Measurements from ENCODE around the gene NCKAP5L. TPM values are rescaled to one million over a fixed set of nuclear protein-coding genes. Genes with fewer than 3 reads are reported as not detected.

The NCKAP5L gene
- total RNA-seq, 1 experiment from 2014 or later = 13.3 TPM

DNA sequence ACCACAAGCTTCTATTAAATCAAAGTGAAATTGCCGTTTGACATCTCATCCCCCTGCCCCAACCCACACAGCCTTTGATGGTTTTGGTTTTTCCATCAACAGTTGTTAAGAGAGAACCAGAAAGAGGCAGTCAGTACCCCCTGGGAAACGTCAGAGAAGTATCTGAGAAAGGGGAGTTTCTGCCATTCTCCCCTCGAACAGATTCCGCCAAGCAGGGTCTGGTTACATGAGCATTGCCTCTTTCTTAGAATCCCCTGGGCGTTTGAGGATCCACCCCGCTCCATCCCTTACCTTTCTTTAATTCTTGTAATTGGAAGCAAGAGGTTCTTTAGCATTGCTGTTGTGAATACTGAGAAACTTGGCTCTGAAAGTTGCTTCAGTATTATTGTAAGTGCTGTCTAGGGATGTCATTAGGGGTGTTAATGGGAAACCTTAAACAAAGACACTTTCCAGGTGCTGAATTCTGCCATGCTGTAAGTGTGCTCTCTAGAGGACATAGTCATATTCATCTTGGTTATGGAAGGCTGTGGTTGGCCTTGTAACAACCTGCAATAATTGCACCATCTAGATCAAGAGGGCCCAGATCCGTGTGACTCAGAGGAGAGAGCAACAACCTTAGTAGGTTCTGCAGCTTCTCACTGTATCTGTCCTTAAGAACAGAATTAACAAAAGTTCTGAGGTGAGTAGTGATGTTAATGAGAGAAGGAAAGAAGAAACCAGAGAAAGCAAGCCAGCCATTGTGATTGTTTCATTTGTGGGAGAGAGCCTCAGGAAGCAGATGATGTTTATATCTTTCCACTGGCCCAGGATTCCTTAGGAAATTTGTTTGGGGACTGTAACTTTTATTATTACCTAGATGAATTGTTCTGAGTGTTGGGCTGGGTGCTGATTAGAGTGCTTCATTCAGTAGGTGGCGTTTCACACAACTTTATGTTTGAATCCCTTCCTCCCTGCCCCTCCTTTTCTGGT is 77.9 kb downstream of the NCKAP5L start:
- intact Hi-C loops (cut with micrococcal nuclease) = no loop called here
- Histone ChIP-seq H3K9me3 (ENCODE audit: low read length) (no peaks in the 10 kb centered on the region), H3K79me2 (ENCODE audit: low read length) (peaks cover 93% of the 10 kb centered on the region), H3K9ac (ENCODE audit: low read length) (no peak overlapping the region), H3F3A (ENCODE audit: low read length, unreplicated experiment) (no peaks in the 10 kb centered on the region), H3K36me3 (ENCODE audit: low read depth, low read length) (peaks cover 56% of the 10 kb centered on the region), H3K27ac (ENCODE audit: low read length) (no peak overlapping the region), H3K9me2 (replicated peaks; ENCODE audit: low read length) (no peaks in the 10 kb centered on the region), H3K27me3 (ENCODE audit: low read length) (no peaks in the 10 kb centered on the region), H3K4me2 (ENCODE audit: low read length) (no peak overlapping the region), H4K20me1 (ENCODE audit: low read length) (peaks cover 74% of the 10 kb centered on the region), H2AFZ (ENCODE audit: low read length) (no peak overlapping the region), H3K4me3 (ENCODE audit: low read length) (no peak overlapping the region), H3K4me1 (ENCODE audit: insufficient read depth, low read length) (no peaks in the 10 kb centered on the region)
- ChIA-PET CTCF (no interaction called here), POLR2A (ENCODE audit: unreplicated experiment) (no interaction called here)
- TF ChIP-seq, protein P1, sequence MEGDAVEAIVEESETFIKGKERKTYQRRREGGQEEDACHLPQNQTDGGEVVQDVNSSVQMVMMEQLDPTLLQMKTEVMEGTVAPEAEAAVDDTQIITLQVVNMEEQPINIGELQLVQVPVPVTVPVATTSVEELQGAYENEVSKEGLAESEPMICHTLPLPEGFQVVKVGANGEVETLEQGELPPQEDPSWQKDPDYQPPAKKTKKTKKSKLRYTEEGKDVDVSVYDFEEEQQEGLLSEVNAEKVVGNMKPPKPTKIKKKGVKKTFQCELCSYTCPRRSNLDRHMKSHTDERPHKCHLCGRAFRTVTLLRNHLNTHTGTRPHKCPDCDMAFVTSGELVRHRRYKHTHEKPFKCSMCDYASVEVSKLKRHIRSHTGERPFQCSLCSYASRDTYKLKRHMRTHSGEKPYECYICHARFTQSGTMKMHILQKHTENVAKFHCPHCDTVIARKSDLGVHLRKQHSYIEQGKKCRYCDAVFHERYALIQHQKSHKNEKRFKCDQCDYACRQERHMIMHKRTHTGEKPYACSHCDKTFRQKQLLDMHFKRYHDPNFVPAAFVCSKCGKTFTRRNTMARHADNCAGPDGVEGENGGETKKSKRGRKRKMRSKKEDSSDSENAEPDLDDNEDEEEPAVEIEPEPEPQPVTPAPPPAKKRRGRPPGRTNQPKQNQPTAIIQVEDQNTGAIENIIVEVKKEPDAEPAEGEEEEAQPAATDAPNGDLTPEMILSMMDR (conservative IDR thresholded peaks at IDR 0.05; ENCODE audit: low read depth, low read length) = no peak
- TF ChIP-seq EZH2 (IDR thresholded peaks at IDR 0.05; ENCODE audit: low read length, unreplicated experiment) (no peak), EZH2phosphoT487 (IDR thresholded peaks at IDR 0.05; ENCODE audit: borderline replicate concordance, low read length) (no peak)
- ATAC-seq = no peak
- DNase-seq = peak; percentile 12
- BruUV-seq (replicated peaks) = no TSS peak

DNA sequence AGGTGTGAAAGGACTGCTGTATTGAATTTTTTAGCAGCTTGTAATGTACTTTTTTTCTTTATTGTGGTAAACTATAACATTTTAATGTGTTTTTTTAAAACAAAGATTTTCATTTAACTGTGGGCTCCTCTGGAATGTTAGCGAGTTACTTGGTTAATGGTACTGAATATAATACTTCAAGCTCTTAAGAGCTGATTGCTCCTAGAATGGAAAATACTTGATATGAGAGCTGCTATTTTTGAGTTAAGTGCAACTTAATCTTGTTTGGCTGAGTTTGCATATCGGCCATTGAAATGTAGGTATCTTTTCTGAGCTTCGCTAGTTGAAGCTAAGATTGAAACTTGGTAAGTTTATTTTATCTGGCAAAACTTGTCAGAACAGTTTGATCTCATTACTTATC is 79.4 kb downstream of the NCKAP5L start:
- peaks cover 89% of the 10 kb centered on the region for H4K20me1 ChIP-seq (ENCODE audit: low read length)
- peaks cover 51% of the 10 kb centered on the region for H3K36me3 ChIP-seq (ENCODE audit: low read depth, low read length)
- no peak overlapping the region for H2AFZ ChIP-seq (ENCODE audit: low read length)
- H3K4me2 ChIP-seq (ENCODE audit: low read length) = no peak overlapping the region
- H3K27ac ChIP-seq (ENCODE audit: low read length) = no peak overlapping the region
- intact Hi-C loops (cut with micrococcal nuclease) = no loop called here
- H3F3A ChIP-seq (ENCODE audit: low read length, unreplicated experiment) = no peaks in the 10 kb centered on the region
- ATAC-seq (no peak), DNase-seq (no peak)
- peaks cover 100% of the 10 kb centered on the region for H3K79me2 ChIP-seq (ENCODE audit: low read length)
- TF ChIP-seq EZH2phosphoT487 (IDR thresholded peaks at IDR 0.05; ENCODE audit: borderline replicate concordance, low read length) (no peak), EZH2 (IDR thresholded peaks at IDR 0.05; ENCODE audit: low read length, unreplicated experiment) (no peak)
- TF ChIP-seq, protein P1 (conservative IDR thresholded peaks at IDR 0.05; ENCODE audit: low read depth, low read length) = no peak
- no TSS peak for BruUV-seq (replicated peaks)
- no peaks in the 10 kb centered on the region for H3K27me3 ChIP-seq (ENCODE audit: low read length)
- no peak overlapping the region for H3K4me3 ChIP-seq (ENCODE audit: low read length)
- POLR2A ChIA-PET (ENCODE audit: unreplicated experiment) = no interaction called here
- no peaks in the 10 kb centered on the region for H3K9me2 ChIP-seq (replicated peaks; ENCODE audit: low read length)
- H3K4me1 ChIP-seq (ENCODE audit: insufficient read depth, low read length) = peaks cover 9% of the 10 kb centered on the region
- H3K9me3 ChIP-seq (ENCODE audit: low read length) = no peaks in the 10 kb centered on the region
- H3K9ac ChIP-seq (ENCODE audit: low read length) = no peak overlapping the region
- CTCF ChIA-PET = no interaction called here

DNA sequence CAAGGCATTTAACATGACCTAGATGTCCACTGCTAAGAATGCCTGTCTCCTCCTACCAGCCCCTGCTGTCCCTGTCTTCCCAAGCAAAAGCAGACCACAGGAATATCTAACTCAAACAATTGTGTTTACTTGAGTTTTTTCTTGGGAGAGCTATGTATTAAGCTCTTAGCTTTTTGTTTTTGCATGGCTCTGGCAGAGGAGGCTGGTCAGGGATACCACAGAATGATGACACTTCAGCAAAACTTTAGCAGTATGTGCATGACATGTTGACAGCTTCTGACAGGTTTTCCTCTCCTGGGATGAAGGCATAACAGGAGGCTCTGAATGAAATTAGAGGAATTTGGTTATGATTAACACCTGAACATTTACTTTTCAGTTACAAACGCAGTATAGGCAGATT is 79.9 kb downstream of the NCKAP5L start:
- Histone ChIP-seq H3K79me2 (ENCODE audit: low read length) (peaks cover 100% of the 10 kb centered on the region), H3K9me3 (ENCODE audit: low read length) (no peaks in the 10 kb centered on the region), H3F3A (ENCODE audit: low read length, unreplicated experiment) (no peaks in the 10 kb centered on the region), H3K4me2 (ENCODE audit: low read length) (no peak overlapping the region), H3K4me1 (ENCODE audit: insufficient read depth, low read length) (peaks cover 14% of the 10 kb centered on the region), H4K20me1 (ENCODE audit: low read length) (peaks cover 94% of the 10 kb centered on the region), H3K4me3 (ENCODE audit: low read length) (no peak overlapping the region), H3K27me3 (ENCODE audit: low read length) (no peaks in the 10 kb centered on the region), H3K9ac (ENCODE audit: low read length) (no peak overlapping the region), H2AFZ (ENCODE audit: low read length) (no peak overlapping the region), H3K9me2 (replicated peaks; ENCODE audit: low read length) (no peaks in the 10 kb centered on the region), H3K36me3 (ENCODE audit: low read depth, low read length) (peaks cover 48% of the 10 kb centered on the region), H3K27ac (ENCODE audit: low read length) (no peak overlapping the region)
- CTCF ChIA-PET = no interaction called here
- TF ChIP-seq EZH2phosphoT487 (IDR thresholded peaks at IDR 0.05; ENCODE audit: borderline replicate concordance, low read length) (no peak), EZH2 (IDR thresholded peaks at IDR 0.05; ENCODE audit: low read length, unreplicated experiment) (no peak)
- TF ChIP-seq, protein P1 (conservative IDR thresholded peaks at IDR 0.05; ENCODE audit: low read depth, low read length) = no peak
- ATAC-seq (no peak), DNase-seq (no peak)
- POLR2A ChIA-PET (ENCODE audit: unreplicated experiment) = no interaction called here
- BruUV-seq (replicated peaks) = no TSS peak
- intact Hi-C loops (cut with micrococcal nuclease) = no loop called here
